Brain microvascular endothelial cell (primary cell): Measurements from ENCODE around the gene PLEKHG5.
A peak's percentile ranks its signal among the peaks of the same experiment; 100 is the strongest.

Source experiments
- DNase-seq: peaks from one replicate; pipeline ENCODE4 v3.0.0-alpha.2; 2020
- H3K27ac ChIP-seq: fragments of 250-450 bp; sonication (Bioruptor Pico); 2 replicates; pipeline ENCODE4 v1.5.1; 2020; ENCODE audit warnings: mild to moderate bottlenecking, moderate library complexity
- H3K27me3 ChIP-seq: fragments of 250-450 bp; sonication (Bioruptor Pico); replicated peaks from 2 replicates; pipeline ENCODE4 v1.5.1; 2020; ENCODE audit warnings: mild to moderate bottlenecking
- H3K36me3 ChIP-seq: fragments of 250-450 bp; sonication (Bioruptor Pico); replicated peaks from 2 replicates; pipeline ENCODE4 v1.5.1; 2020; ENCODE audit warnings: mild to moderate bottlenecking
- H3K4me3 ChIP-seq: 2 replicates; pipeline ENCODE4 v1.5.1; 2011; ENCODE audit warnings: low read depth, mild to moderate bottlenecking, control low read depth, low read length, moderate library complexity
- CTCF ChIP-seq: IDR thresholded peaks from 2 replicates; pipeline ENCODE4 v1.5.1; 2011; ENCODE audit warnings: low read depth, mild to moderate bottlenecking, moderate library complexity, low read length, control low read depth, inconsistent platforms; ENCODE audit errors: missing control alignments
- in situ Hi-C: cut with HindIII; loops from 2 replicates; pipeline ENCODE4 v1.10.0; 2017; ENCODE audit warnings: low sequenced_read_pairs, low pct_ligation_motif_present

PLEKHG5 gene

DNA sequence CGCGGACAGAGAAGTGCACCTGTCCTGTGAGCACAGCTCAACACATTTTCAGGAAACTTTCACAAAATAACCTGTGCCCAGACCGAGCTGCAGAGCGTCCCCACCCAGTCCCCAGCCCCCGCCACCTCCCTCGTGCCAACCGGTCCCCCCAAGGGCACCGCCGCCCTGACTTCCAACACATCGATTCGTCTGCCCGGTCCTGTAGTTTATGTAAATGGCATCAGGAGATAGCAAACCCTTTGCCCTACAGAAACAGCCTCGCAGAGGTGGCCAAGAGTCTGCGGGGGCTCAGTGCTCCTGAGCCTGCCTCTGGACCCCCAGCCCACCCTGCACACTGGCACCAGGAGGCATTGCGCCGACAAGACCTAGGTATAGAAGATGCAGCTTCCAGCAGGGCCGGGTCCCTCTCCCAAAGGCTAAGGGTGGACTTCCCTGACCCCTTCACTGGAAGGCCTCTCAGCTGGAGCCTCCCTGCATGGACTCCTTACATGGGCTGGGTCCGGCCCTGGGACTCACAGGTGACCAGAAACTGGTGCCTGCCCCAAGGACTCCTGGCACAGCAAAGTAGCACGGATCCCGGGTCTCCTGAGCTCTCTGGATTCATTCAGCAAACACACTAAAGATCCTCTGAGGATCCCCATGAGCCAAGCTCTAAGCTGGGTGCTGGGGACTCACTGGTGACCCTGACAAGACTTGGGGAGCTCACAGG lies 6.6 kb upstream of the PLEKHG5 start:
- H3K27ac ChIP-seq, result no peak overlapping the region

GRCh38 chr1:6497215-6497866 lies 5.9 kb upstream of the PLEKHG5 start:
- no peaks in the 10 kb centered on the region for H3K36me3 ChIP-seq
- H3K27ac ChIP-seq, result no peak overlapping the region

More for the DNA sequence above, 6.6 kb upstream of the PLEKHG5 start:
- Histone ChIP-seq H3K36me3 (no peaks in the 10 kb centered on the region), H3K27me3 (no peaks in the 10 kb centered on the region), H3K4me3 (peak overlapping the region; percentile 63)
- TF ChIP-seq CTCF, result no peak
- DNase-seq, result no peak
- in situ Hi-C loops, result no loop called here

GRCh38 chr1:6496890-6497214 lies 5.4 kb upstream of the PLEKHG5 start:
- in situ Hi-C loops, result no loop called here
- Histone ChIP-seq H3K36me3 (no peaks in the 10 kb centered on the region), H3K27me3 (no peaks in the 10 kb centered on the region), H3K27ac (no peak overlapping the region), H3K4me3 (peak overlapping the region; percentile 58)
- DNase-seq, result no peak
- TF ChIP-seq CTCF, result no peak

More at GRCh38 chr1:6497215-6497866, 5.9 kb upstream of the PLEKHG5 start:
- in situ Hi-C loops, result no loop called here
- DNase-seq, result no peak
- TF ChIP-seq CTCF, result no peak
- Histone ChIP-seq H3K4me3 (peak overlapping the region; percentile 63), H3K27me3 (no peaks in the 10 kb centered on the region)

DNA sequence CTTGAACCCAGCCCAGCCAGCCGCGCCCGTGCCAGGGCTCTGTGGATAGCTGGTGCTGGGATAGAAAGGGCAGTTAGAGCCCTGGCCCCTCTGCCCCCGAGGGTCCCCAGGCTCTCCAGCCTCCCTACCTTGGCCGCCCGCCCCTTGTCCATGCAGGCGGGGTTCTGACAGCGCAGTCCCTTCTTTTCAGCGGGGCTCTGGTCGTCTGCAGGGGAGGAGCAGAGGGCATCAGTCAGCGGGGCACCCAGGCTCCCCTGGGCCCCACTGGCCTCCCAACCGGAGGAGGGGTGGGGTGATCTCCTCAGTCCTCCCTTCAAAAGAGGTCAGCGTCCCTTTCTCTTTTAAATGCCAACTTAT lies 4.9 kb upstream of the PLEKHG5 start:
- Histone ChIP-seq H3K4me3 (peak overlapping the region; percentile 58), H3K27ac (no peak overlapping the region), H3K36me3 (no peaks in the 10 kb centered on the region), H3K27me3 (no peaks in the 10 kb centered on the region)
- TF ChIP-seq CTCF, result no peak
- DNase-seq, result no peak
- in situ Hi-C loops, result no loop called here

- Histone ChIP-seq H3K27me3 (no peaks in the 10 kb centered on the region), H3K4me3 (no peak overlapping the region)
- in situ Hi-C loops, result no loop called here
Measured at GRCh38 chr1:6495540-6496364, 4.3 kb upstream of the PLEKHG5 start.

More at GRCh38 chr1:6495540-6496364, 4.3 kb upstream of the PLEKHG5 start:
- no peaks in the 10 kb centered on the region for H3K36me3 ChIP-seq
- DNase-seq, result no peak
- H3K27ac ChIP-seq, result no peak overlapping the region
- no peak for TF ChIP-seq CTCF
